Uterus (tissue), 2 donors: ENCODE measurements around the gene S100Z.

Source experiments
- CTCF ChIP-seq, 4 experiments: fragments of 200-600 bp in 2 of 4; fragments of 450-650 bp in 2 of 4; sonication (generic) in 2 of 4; IDR thresholded peaks; one replicate each; pipeline ENCODE4 v1.5.1; 2016 to 2019; ENCODE audit warnings: antibody characterized with exemption in 4 of 4, mild to moderate bottlenecking in 2 of 4, moderate library complexity in 1 of 4
- POLR2A ChIP-seq, 2 donors: fragments of 450-650 bp; IDR thresholded peaks; one replicate each; pipeline ENCODE4 v1.6.1; 2016; ENCODE audit warnings: antibody characterized with exemption in 2 of 2, mild to moderate bottlenecking in 1 of 2, moderate library complexity in 1 of 2

- no peak for TF ChIP-seq CTCF (IDR thresholded peaks at IDR 0.05)
- no peak for TF ChIP-seq POLR2A (IDR thresholded peaks at IDR 0.05)
Observed at GRCh38 chr5:76927961-76928360, 78.1 kb downstream of the S100Z start.
